Left lung (tissue), 10 donors: ENCODE results near the gene AFMID. TPM values are rescaled to one million over a fixed set of nuclear protein-coding genes. Genes with fewer than 3 reads are reported as not detected.

Source experiments
- ATAC-seq: fragments of 200-7000 bp; cut with Tn5 transposase; one replicate; pipeline ENCODE4 v1.9.1; 2020; ENCODE audit warnings: moderate library complexity
- DNase-seq, 4 donors: peaks; one replicate each; pipeline ENCODE4 v3.0.0-alpha.2; 2013 to 2020
- H3K27ac ChIP-seq, 2 donors: fragments of 200-600 bp; sonication (generic) in 1 of 2; one replicate each; pipeline versions ENCODE4 v1.5.0 to v1.8.0; 2020 to 2021
- H3K27me3 ChIP-seq, 2 donors: fragments of 200-600 bp; sonication (generic) in 1 of 2; one replicate each; pipeline versions ENCODE4 v1.5.0 to v1.8.0; 2020 to 2021
- H3K36me3 ChIP-seq, 2 donors: fragments of 200-600 bp; sonication (generic) in 1 of 2; one replicate each; pipeline versions ENCODE4 v1.5.0 to v1.8.0; 2020 to 2021
- H3K4me1 ChIP-seq, 2 donors: fragments of 200-600 bp; one replicate each; pipeline ENCODE4 v1.8.0; 2021
- H3K4me3 ChIP-seq, 2 donors: fragments of 200-600 bp; sonication (generic) in 1 of 2; one replicate each; pipeline versions ENCODE4 v1.5.0 to v1.8.0; 2020 to 2021; ENCODE audit warnings: mild to moderate bottlenecking in 1 of 2
- H3K9me3 ChIP-seq, 2 donors: fragments of 200-600 bp; sonication (generic) in 1 of 2; one replicate each; pipeline versions ENCODE4 v1.5.0 to v1.8.0; 2020 to 2021
- intact Hi-C, 2 donors: fragments of 100-400 bp; cut with DNase I; formaldehyde crosslinking; loops; one replicate each; pipeline versions ENCODE4 v1.11.2 to v1.14.2; 2022
- polyA plus RNA-seq, 6 donors: library from polyadenylated mRNA; unstranded; fragments of 120-200 nt; gene quantifications; one replicate each; pipeline ENCODE4 v1.2.1, GENCODE V29; 2013; ENCODE audit not compliant: insufficient read length in 6 of 6
- total RNA-seq, 2 donors: library from RNA; stranded (reverse); fragmentation: NEBNext Ultra II Directional; extraction: Animal tissue kit (Norgen Biotek cat#: 25700); gene quantifications; one replicate each; pipeline ENCODE4 v1.2.1, GENCODE V29; 2021
- TF ChIP-seq, protein P1 (sequence below), 2 donors: fragments of 200-600 bp; sonication (generic) in 1 of 2; IDR thresholded peaks; one replicate each; pipeline versions ENCODE4 v1.5.0 to v1.8.0; 2021; ENCODE audit warnings: antibody characterized with exemption in 2 of 2
- donor health status: DM: no; HTN: yes; CAD: no.
- donor health status: DM: no; HTN: no; CAD: no.

Gene AFMID
- total and polyA plus RNA-seq, 8 donors = 31.3 to 58.9 (median 50.9) TPM

DNA sequence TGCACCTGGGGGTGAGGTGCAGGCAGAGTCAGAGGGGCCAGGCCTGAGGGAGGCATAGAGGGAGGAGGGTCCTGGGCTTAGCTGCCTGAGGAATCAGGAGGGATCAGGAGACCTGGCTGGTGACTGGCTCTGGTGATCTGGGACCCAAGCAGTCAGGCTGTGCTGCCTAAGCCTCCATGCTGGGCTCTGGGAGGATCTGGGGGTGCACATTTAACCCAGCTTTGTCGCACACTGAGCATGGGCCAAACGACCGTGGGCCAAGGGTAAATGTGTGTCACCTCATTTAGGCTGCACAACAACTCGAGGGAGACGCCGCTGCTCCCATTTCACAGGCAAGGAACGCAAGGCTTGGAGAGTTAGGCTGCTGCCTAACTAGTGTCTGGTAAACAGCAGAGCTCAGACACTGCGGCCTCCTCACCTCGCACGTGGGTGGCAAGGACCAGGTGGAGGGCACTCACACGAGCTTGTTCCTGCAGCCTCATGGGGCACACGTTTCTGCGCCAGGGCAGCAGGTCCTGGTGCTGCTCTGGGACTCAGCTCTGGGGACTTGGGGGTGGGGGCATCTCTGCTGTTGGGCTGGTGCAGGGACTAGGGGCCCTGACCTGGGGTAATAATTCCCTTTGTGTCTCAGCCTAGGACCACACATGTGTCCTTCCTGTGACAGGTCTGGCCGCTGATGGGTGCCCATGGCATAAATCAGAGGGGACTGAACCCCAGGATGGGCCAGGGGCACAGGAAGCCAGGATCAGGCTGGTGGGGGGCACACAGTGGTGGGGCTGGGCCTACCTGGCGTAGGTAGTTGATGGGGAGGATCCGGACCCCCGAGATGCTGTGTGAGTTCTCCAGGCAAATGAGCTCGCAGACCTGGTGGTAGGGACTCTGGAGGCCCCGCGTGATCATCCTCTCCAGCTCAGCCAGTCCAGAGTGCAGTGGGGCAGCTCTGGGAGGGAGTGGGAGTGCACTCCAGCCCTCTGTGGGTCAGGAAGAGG, 63.0 kb downstream of the AFMID start:
- Histone ChIP-seq H3K27ac (peak overlapping the region in 1 of 2 donors; percentile 57), H3K9me3 (no peaks in the 10 kb centered on the region), H3K4me1 (peaks cover 6 to 44% of the 10 kb centered on the region in 2 donors), H3K27me3 (no peaks in the 10 kb centered on the region), H3K4me3 (peak overlapping the region in 1 of 2 donors; percentile 11), H3K36me3 (no peaks in the 10 kb centered on the region)
- ATAC-seq (no peak), DNase-seq (peak in 1 of 4 donors; percentile 59)
- intact Hi-C loops = loop anchor here in 1 of 2 donors (10.0 kb wide), 1 partner anchor 175 kb away; no protein-coding TSS in a partner anchor
- TF ChIP-seq, protein P1, sequence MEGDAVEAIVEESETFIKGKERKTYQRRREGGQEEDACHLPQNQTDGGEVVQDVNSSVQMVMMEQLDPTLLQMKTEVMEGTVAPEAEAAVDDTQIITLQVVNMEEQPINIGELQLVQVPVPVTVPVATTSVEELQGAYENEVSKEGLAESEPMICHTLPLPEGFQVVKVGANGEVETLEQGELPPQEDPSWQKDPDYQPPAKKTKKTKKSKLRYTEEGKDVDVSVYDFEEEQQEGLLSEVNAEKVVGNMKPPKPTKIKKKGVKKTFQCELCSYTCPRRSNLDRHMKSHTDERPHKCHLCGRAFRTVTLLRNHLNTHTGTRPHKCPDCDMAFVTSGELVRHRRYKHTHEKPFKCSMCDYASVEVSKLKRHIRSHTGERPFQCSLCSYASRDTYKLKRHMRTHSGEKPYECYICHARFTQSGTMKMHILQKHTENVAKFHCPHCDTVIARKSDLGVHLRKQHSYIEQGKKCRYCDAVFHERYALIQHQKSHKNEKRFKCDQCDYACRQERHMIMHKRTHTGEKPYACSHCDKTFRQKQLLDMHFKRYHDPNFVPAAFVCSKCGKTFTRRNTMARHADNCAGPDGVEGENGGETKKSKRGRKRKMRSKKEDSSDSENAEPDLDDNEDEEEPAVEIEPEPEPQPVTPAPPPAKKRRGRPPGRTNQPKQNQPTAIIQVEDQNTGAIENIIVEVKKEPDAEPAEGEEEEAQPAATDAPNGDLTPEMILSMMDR (IDR thresholded peaks at IDR 0.05) = no peak

GRCh38 chr17:78250891-78251772, 64.0 kb downstream of the AFMID start:
- Histone ChIP-seq H3K36me3 (no peaks in the 10 kb centered on the region), H3K4me3 (no peak overlapping the region), H3K4me1 (peaks cover 6 to 54% of the 10 kb centered on the region in 2 donors), H3K27ac (peak overlapping the region in 1 of 2 donors; percentile 34), H3K27me3 (no peaks in the 10 kb centered on the region), H3K9me3 (no peaks in the 10 kb centered on the region)
- DNase-seq (peak; percentile 73 to 99 (median 90)), ATAC-seq (peak; percentile 91)
- intact Hi-C loops = loop anchor here in 1 of 2 donors (10.0 kb wide), 1 partner anchor 174 kb away; no protein-coding TSS in a partner anchor
- TF ChIP-seq, protein P1 (IDR thresholded peaks at IDR 0.05) = peak; percentile 99 to 100

GRCh38 chr17:78251773-78252103, 64.6 kb downstream of the AFMID start:
- intact Hi-C loops = loop anchor here in 1 of 2 donors (10.0 kb wide), 1 partner anchor 173 kb away; no protein-coding TSS in a partner anchor
- peaks cover 6 to 60% of the 10 kb centered on the region in 2 donors for H3K4me1 ChIP-seq
- no peak overlapping the region for H3K4me3 ChIP-seq
- no peaks in the 10 kb centered on the region for H3K36me3 ChIP-seq
- ATAC-seq (no peak), DNase-seq (peak in 1 of 4 donors; percentile 41)
- TF ChIP-seq, protein P1 (IDR thresholded peaks at IDR 0.05) = no peak
- H3K27ac ChIP-seq = no peak overlapping the region
- H3K9me3 ChIP-seq = no peaks in the 10 kb centered on the region
- no peaks in the 10 kb centered on the region for H3K27me3 ChIP-seq

DNA sequence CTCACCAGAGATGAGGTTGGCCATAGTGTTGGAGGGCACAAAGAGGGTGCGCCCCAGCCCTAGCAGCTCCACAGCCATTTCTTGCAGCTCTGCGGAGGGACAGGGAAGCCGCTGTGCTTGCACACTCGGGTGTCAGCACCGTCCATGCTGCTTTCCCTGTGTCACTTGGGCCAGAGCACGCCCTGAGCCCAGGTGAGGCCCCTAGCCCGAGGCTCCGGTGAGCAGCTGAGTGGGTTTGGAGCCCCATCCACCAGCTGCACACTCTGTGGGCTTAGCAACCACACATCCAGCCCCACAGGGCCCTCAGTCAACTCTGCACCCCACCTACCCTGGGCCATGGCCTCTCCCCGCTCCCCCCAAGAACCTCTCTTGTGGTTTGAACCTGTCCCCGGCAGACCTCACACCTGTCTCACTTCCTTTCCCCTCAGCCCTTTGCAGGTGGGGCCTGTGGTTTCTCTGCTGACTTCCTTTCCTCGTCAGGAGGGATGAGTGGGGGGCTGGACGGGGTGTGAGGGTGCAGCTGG, 65.0 kb downstream of the AFMID start:
- Histone ChIP-seq H3K27ac (no peak overlapping the region), H3K4me1 (peaks cover 6 to 64% of the 10 kb centered on the region in 2 donors), H3K27me3 (no peaks in the 10 kb centered on the region), H3K9me3 (no peaks in the 10 kb centered on the region), H3K36me3 (no peaks in the 10 kb centered on the region), H3K4me3 (no peak overlapping the region)
- intact Hi-C loops = loop anchor here in 1 of 2 donors (10.0 kb wide), 1 partner anchor 173 kb away; no protein-coding TSS in a partner anchor
- no peak for ATAC-seq
- DNase-seq = peak in 1 of 4 donors; percentile 76
- TF ChIP-seq, protein P1 (IDR thresholded peaks at IDR 0.05) = no peak
